Measurements from ENCODE around the gene HNRNPC. TPM values are rescaled to one million over a fixed set of nuclear protein-coding genes. Genes with fewer than 3 reads are reported as not detected.

Gene HNRNPC
- total RNA-seq, 2 experiments from 2014 or later: 897 to 1,000 TPM

GRCh38 chr14:21263284-21264024, 5.8 kb downstream of the HNRNPC start:
- Histone ChIP-seq H3K9me3 (ENCODE audit: low read length) (no peaks in the 10 kb centered on the region), H3K79me2 (ENCODE audit: insufficient read depth, low read depth, low read length) (peaks cover 100% of the 10 kb centered on the region), H3K9me2 (ENCODE audit: insufficient read depth, low read length) (no peaks in the 10 kb centered on the region), H4K20me1 (ENCODE audit: insufficient read depth, low read length) (peaks cover 82% of the 10 kb centered on the region), H3K4me3 (ENCODE audit: low read depth, low read length, poor library complexity, severe bottlenecking) (peak overlapping the region; percentile 95), H3K36me3 (ENCODE audit: insufficient read depth, low read length) (peaks cover 99% of the 10 kb centered on the region), H3K27ac (ENCODE audit: low read depth, low read length, poor library complexity, severe bottlenecking) (no peak overlapping the region), H2AFZ (ENCODE audit: low read length) (no peak overlapping the region), H3K4me1 (ENCODE audit: insufficient read depth, low read length, poor library complexity, severe bottlenecking) (peaks cover 63% of the 10 kb centered on the region), H3K4me2 (ENCODE audit: low read length) (peak overlapping the region; percentile 89)
- intact Hi-C loops (cut with micrococcal nuclease; ENCODE audit: unreplicated experiment): no loop called here
- ChIA-PET POLR2A (interaction anchor here (1.2 to 2.1 kb wide), 2 partner anchors 8 to 181 kb away, joined by 4 to 23 read pairs; no protein-coding TSS in a partner anchor), CTCF (ENCODE audit: unreplicated experiment) (no interaction called here)
- no TSS peak for BruUV-seq (replicated peaks)
- no peak for DNase-seq (ENCODE audit: low spot score)
- no peak for TF ChIP-seq EZH2phosphoT487 (IDR thresholded peaks at IDR 0.05; ENCODE audit: borderline replicate concordance, low read depth, low read length)
- no peak for TF ChIP-seq CTCF (conservative IDR thresholded peaks at IDR 0.05; ENCODE audit: low read length)

GRCh38 chr14:21262410-21262809, 6.8 kb downstream of the HNRNPC start:
- intact Hi-C loops (cut with micrococcal nuclease; ENCODE audit: unreplicated experiment): no loop called here

More at GRCh38 chr14:21262410-21262809, 6.8 kb downstream of the HNRNPC start:
- peaks cover 100% of the 10 kb centered on the region for H3K79me2 ChIP-seq (ENCODE audit: insufficient read depth, low read depth, low read length)
- DNase-seq (ENCODE audit: low spot score): no peak
- H3K27ac ChIP-seq (ENCODE audit: low read depth, low read length, poor library complexity, severe bottlenecking): no peak overlapping the region
- TF ChIP-seq EZH2phosphoT487 (IDR thresholded peaks at IDR 0.05; ENCODE audit: borderline replicate concordance, low read depth, low read length) (no peak), CTCF (conservative IDR thresholded peaks at IDR 0.05; ENCODE audit: low read length) (no peak)
- peaks cover 64% of the 10 kb centered on the region for H3K4me1 ChIP-seq (ENCODE audit: insufficient read depth, low read length, poor library complexity, severe bottlenecking)
- CTCF ChIA-PET (ENCODE audit: unreplicated experiment): no interaction called here
- H3K9me2 ChIP-seq (ENCODE audit: insufficient read depth, low read length): no peaks in the 10 kb centered on the region
- H4K20me1 ChIP-seq (ENCODE audit: insufficient read depth, low read length): peaks cover 80% of the 10 kb centered on the region
- BruUV-seq (replicated peaks): TSS peak; percentile 1
- H3K4me2 ChIP-seq (ENCODE audit: low read length): peak overlapping the region; percentile 38
- peaks cover 99% of the 10 kb centered on the region for H3K36me3 ChIP-seq (ENCODE audit: insufficient read depth, low read length)
- H2AFZ ChIP-seq (ENCODE audit: low read length): no peak overlapping the region
- H3K9me3 ChIP-seq (ENCODE audit: low read length): no peaks in the 10 kb centered on the region
- POLR2A ChIA-PET: interaction anchor here (0.7 kb wide), 1 partner anchor 180 kb away, joined by 3 read pairs; no protein-coding TSS in a partner anchor
- H3K4me3 ChIP-seq (ENCODE audit: low read depth, low read length, poor library complexity, severe bottlenecking): no peak overlapping the region

Data from OCI-LY7 (cell line).